ENCODE measurements around the gene PIGM. TPM values are rescaled to one million over a fixed set of nuclear protein-coding genes. Genes with fewer than 3 reads are reported as not detected.

Gene PIGM
- polyA plus RNA-seq, 2 of the 4 experiments (the other 2 are of a cell fraction): 5.0 to 7.2 TPM

- H3K4me1 ChIP-seq: no peaks in the 10 kb centered on the region; the same call in 2 of the 3 replicates
- CTCF ChIA-PET: interaction anchor here (4.4 kb wide), 1 partner anchor 20 kb away, joined by 30 read pairs; no protein-coding TSS in a partner anchor
- FAIRE-seq (no peak), DNase-seq (ENCODE audit: low read depth in 1 of 2, low spot score in 1 of 2) (no peak), ATAC-seq (no peak)
- H3K4me3 ChIP-seq: no peak overlapping the region
- POLR2A ChIA-PET: no interaction called here
- no peak for TF ChIP-seq FOSL2 (IDR thresholded peaks at IDR 0.05)
- TF ChIP-seq FOSL2 (CRISPR knock-in tag; IDR thresholded peaks at IDR 0.05): no peak
- no peak for TF ChIP-seq E2F6 (IDR thresholded peaks at IDR 0.05; ENCODE audit: borderline replicate concordance, low read depth)
- no peak for TF ChIP-seq HMGXB4 (CRISPR knock-in tag; IDR thresholded peaks at IDR 0.05; ENCODE audit: borderline replicate concordance)
- TF ChIP-seq ESRRA (IDR thresholded peaks at IDR 0.05; ENCODE audit: borderline replicate concordance, low read length): no peak
- no peak for TF ChIP-seq REST (IDR thresholded peaks at IDR 0.05)
- no peak for TF ChIP-seq HEYL (CRISPR knock-in tag; IDR thresholded peaks at IDR 0.05)
- TF ChIP-seq RAD21 (conservative IDR thresholded peaks at IDR 0.05 in 1 of 2, IDR thresholded peaks at IDR 0.05 in 1 of 2): no peak
- no peak for TF ChIP-seq KDM1A (IDR thresholded peaks at IDR 0.05; ENCODE audit: low read depth)
- TF ChIP-seq SMC3 (IDR thresholded peaks at IDR 0.05): no peak
- TF ChIP-seq NFE2L2 (conservative IDR thresholded peaks at IDR 0.05; ENCODE audit: low read length): no peak
- TF ChIP-seq RARB (CRISPR knock-in tag; IDR thresholded peaks at IDR 0.05): no peak
- TF ChIP-seq ZC3H11A (IDR thresholded peaks at IDR 0.05): no peak
- TF ChIP-seq HDAC2 (IDR thresholded peaks at IDR 0.05): no peak
- no peak for TF ChIP-seq EP300 (IDR thresholded peaks at IDR 0.05)
- TF ChIP-seq POLR2A (IDR thresholded peaks at IDR 0.05; ENCODE audit: low read length): no peak
- TF ChIP-seq USF2 (IDR thresholded peaks at IDR 0.05): no peak
- no peak for TF ChIP-seq ZFP36 (IDR thresholded peaks at IDR 0.05; ENCODE audit: borderline replicate concordance, partially characterized antibody)
- no peak for TF ChIP-seq CHD2 (IDR thresholded peaks at IDR 0.05; ENCODE audit: low read length, partially characterized antibody)
- no peak for TF ChIP-seq PHF8 (IDR thresholded peaks at IDR 0.05; ENCODE audit: borderline replicate concordance, low read depth)
- H3K27ac ChIP-seq: no peak overlapping the region
- WGBS (ENCODE audit: missing lambda C conversion rate): 83% methylated on average over 2 of the region's 2 CpGs
- H3K9me3 ChIP-seq: no peaks in the 10 kb centered on the region
- H3K4me2 ChIP-seq: no peak overlapping the region
These were observed 45.7 kb downstream of the PIGM start for GRCh38 chr1:159986093-159986492.

- Histone ChIP-seq H3K4me2 (no peak overlapping the region), H3K9me3 (no peaks in the 10 kb centered on the region), H3K4me1 (no peaks in the 10 kb centered on the region), H3K4me3 (no peak overlapping the region), H3K27ac (no peak overlapping the region)
- CTCF ChIA-PET: interaction anchor here (1.8 to 4.4 kb wide), 2 partner anchors 18 to 21 kb away, joined by 5 to 30 read pairs; no protein-coding TSS in a partner anchor
- TF ChIP-seq ELK1 (IDR thresholded peaks at IDR 0.05; ENCODE audit: low read depth, low read length) (no peak), KDM5A (IDR thresholded peaks at IDR 0.05) (no peak), EP300 (IDR thresholded peaks at IDR 0.05) (no peak), ZSCAN20 (CRISPR knock-in tag; IDR thresholded peaks at IDR 0.05) (no peak), SREBF2 (IDR thresholded peaks at IDR 0.05) (no peak), ZC3H11A (IDR thresholded peaks at IDR 0.05) (no peak), USF2 (IDR thresholded peaks at IDR 0.05) (no peak), KDM1A (IDR thresholded peaks at IDR 0.05; ENCODE audit: low read depth) (no peak), ZNF302 (CRISPR knock-in tag; IDR thresholded peaks at IDR 0.05) (no peak), HES2 (IDR thresholded peaks at IDR 0.05) (no peak), CHD4 (IDR thresholded peaks at IDR 0.05; ENCODE audit: borderline replicate concordance) (no peak)
- POLR2A ChIA-PET: no interaction called here
- ATAC-seq (no peak), FAIRE-seq (no peak), DNase-seq (ENCODE audit: low read depth in 1 of 2, low spot score in 1 of 2) (no peak)
- 53% methylated on average over 6 of the region's 6 CpGs for WGBS (ENCODE audit: missing lambda C conversion rate)
These were observed 46.3 kb downstream of the PIGM start for GRCh38 chr1:159985473-159985872.

All from A549 (cell line).